Omental fat pad (tissue), 4 donors: ENCODE measurements around the gene ISCU. TPM values are rescaled to one million over a fixed set of nuclear protein-coding genes. Genes with fewer than 3 reads are reported as not detected.

Experiments used
- ATAC-seq: fragments of 150-250 bp; one replicate; pipeline ENCODE4 v1.9.1; 2016; ENCODE audit warnings: mild to moderate bottlenecking, moderate library complexity; ENCODE audit not compliant: low FRiP score
- DNase-seq: peaks from one replicate; pipeline ENCODE4 v3.0.0-alpha.2; 2019; ENCODE audit warnings: low spot score
- total RNA-seq, 4 donors: library from RNA; depleted of rRNA; stranded (reverse); fragments of >200 nt; gene quantifications; one replicate each; pipeline ENCODE4 v1.1.0, GENCODE V29; 2016
- TF ChIP-seq, protein P1 (sequence below), 3 donors: fragments of 450-650 bp; IDR thresholded peaks; one replicate each; pipeline ENCODE4 v1.5.1; 2016 to 2017; ENCODE audit warnings: antibody characterized with exemption in 3 of 3, mild to moderate bottlenecking in 3 of 3, moderate library complexity in 2 of 3

Gene ISCU
- total RNA-seq, 4 donors from 2014 or later = 148 to 260 (median 187) TPM

DNA sequence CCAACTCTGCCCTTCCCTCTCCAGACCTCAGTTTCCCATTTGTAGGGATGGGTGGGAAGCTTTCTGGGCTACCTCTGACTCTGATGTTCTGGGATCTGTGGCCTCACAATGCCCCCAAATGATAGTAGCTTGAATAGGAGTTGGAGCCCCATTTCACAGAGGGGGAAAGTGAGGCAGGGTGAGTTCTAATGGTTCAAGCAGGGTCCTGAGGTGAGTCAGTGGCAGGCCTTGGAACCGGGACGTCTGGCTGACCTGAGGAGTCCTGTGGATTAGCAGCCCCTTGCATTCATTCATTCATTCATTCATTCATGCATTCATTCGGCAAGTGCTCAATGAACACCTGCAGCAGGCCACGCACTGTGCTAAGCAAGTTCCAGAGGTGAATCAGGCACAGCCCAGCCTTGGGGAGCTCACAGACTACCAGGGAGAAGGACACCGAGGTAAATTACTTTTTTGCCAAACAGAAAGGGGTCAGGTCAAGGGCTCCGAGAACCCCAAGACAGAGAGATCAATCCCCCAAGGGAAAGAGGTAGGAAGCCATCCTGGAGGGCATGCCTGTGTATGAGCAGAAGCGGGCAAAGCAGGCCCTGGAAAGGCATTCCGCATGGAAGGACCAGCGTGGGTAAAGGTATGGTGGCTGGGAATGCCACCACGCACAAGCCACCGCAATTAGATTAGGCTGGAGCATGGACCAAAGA, 36.3 kb downstream of the ISCU start:
- TF ChIP-seq, protein P1, sequence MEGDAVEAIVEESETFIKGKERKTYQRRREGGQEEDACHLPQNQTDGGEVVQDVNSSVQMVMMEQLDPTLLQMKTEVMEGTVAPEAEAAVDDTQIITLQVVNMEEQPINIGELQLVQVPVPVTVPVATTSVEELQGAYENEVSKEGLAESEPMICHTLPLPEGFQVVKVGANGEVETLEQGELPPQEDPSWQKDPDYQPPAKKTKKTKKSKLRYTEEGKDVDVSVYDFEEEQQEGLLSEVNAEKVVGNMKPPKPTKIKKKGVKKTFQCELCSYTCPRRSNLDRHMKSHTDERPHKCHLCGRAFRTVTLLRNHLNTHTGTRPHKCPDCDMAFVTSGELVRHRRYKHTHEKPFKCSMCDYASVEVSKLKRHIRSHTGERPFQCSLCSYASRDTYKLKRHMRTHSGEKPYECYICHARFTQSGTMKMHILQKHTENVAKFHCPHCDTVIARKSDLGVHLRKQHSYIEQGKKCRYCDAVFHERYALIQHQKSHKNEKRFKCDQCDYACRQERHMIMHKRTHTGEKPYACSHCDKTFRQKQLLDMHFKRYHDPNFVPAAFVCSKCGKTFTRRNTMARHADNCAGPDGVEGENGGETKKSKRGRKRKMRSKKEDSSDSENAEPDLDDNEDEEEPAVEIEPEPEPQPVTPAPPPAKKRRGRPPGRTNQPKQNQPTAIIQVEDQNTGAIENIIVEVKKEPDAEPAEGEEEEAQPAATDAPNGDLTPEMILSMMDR (IDR thresholded peaks at IDR 0.05) = no peak
- no peak for DNase-seq
- no peak for ATAC-seq

DNA sequence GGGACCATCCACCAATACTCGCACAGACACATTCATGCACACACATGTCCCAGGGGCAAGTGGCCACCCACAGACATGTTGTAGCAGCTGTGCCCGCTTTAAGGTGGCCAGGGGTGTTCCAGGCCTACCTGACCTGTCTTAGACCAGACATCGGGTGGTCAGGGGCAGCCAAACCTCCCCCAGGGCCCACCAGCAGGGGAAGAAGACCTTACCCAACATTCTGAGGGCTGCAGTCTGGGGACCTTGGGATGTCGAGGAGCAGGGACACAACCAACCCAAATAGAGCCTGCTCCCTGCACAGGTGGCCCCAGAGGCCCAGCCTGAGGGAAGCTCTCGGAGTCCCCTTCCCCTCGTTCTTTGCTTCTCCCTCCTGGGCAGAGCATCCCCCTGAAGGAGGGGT, 37.1 kb downstream of the ISCU start:
- TF ChIP-seq, protein P1 (IDR thresholded peaks at IDR 0.05) = no peak
- ATAC-seq (no peak), DNase-seq (no peak)

DNA sequence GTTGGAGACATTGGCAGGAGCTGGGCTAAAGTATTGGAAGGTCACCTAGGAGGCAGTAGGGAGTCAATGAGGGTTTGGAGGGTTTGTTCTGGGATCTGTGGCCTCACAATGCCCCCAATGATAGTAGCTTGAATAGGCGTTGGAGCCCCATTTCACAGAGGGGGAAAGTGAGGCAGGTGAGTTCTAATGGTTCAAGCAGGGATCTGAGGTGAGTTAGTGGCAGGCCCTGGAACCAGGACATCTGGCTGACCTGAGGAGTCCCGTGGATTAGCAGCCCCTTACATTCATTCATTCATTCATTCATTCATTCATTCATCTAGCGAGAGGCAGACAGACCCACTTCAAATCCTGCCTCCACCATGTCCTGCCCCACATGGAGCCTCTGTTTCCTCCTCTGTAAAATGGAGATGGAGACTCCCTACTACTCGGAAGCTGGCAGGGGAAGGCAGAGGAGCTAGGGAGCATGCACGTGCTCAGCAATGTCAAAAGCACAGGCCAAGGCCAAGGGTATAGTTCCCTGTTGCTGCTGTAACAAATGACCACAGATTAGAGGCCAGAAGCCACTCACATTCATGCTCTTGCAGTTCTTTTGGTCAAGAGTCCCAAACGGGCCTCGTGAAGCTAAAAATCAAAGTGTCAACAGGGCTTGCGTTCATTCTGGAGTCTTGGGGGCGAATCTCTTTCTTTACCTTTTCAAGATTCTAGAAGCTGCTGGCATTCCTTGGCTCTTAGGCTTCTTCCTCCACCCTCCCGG, 37.7 kb downstream of the ISCU start:
- ATAC-seq (no peak), DNase-seq (no peak)
- TF ChIP-seq, protein P1 (IDR thresholded peaks at IDR 0.05) = no peak

DNA sequence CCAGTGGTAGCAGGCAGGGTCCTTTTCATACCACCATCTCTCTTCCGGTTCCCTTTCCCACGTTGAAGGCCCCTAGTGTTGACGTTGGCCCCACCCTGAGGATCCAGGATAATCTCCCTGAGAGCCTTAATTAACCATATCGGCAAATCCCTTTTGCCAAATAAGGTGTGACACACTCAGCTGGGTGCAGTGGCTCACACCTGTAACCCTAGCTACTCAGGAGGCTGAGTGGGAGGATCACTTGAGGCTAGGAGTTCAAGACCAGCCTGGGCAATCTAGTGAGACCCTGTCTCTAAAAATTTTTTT, 38.3 kb downstream of the ISCU start:
- TF ChIP-seq, protein P1 (IDR thresholded peaks at IDR 0.05) = no peak
- DNase-seq (no peak), ATAC-seq (no peak)

DNA sequence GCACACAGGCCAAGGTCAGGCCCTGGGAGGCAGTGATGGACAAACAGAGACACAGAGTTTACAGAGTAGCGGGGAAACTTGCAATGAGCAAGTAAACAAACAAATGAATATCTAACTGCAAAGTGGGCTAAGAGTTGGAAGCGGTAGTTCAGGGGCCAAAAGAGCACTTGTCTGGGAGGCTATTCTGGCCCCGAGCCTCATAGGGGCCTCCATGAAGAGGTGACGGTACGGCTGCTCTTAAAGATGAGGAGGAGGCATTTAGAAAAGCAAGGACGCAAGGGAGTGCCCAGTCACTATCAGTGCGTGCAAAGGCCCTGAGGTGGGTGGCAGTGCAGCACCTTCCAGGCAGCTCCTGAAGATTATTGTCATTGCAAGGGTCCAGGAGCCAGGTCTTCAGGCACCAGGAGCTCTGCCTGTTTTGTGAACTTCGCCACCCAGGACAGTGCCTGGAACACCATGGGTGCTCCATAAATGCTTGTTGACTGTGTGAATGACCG, 39.9 kb downstream of the ISCU start:
- DNase-seq (no peak), ATAC-seq (no peak)

DNA sequence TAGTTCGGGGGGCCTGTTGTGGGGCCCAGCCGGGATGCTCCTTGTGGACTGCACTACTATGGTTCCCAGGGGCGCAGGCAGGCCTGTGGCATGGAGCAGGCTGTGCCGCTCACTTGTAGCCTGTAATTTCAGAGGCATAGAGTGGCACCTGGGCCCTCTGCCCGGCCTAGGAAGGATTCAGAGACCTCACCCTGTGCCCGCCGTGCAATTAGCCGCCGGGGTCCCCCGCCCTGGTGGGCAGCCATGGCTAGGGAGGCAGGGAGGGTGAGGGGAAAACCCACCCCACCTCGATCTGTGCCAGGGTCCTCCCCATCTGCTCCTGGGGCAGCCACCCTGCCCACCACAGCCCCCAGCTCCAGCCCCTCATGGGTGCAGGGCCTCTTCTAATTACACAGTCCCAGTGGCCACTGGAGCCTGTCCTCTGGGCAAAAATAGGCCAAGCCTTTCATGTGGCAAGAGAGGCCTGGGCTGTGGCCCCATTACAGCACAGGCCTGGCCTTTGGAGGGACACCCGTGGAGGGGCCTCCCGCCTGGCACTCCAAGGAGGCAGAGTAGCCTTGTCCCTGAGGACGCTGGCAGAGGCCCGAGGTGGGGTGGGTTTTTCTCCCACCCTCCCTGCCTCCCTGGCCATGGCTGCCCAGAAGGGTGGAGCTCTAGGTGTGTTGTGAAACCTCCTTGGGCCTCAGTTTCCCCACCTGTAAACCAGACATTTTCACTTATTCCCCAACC, 40.7 kb downstream of the ISCU start:
- DNase-seq (no peak), ATAC-seq (no peak)
- TF ChIP-seq, protein P1 (IDR thresholded peaks at IDR 0.05) = no peak

More for the DNA sequence above, 39.9 kb downstream of the ISCU start:
- TF ChIP-seq, protein P1 (IDR thresholded peaks at IDR 0.05) = no peak
